ENCODE measurements around the gene DEAF1.
"Not testable (repeated sequence)": the region's sequence is repeated elsewhere in the genome, so short reads cannot be mapped to it uniquely, and the experiment has no call there.

DEAF1 gene

GRCh38 chr11:694563-695287 lies at the start of gene DEAF1:
TSS of gene DEAF1 (minus strand) at chr11:695222. CDS start at chr11:695047, 175 bp downstream.
- peak; percentile 79 for DNase-seq (ENCODE audit: low read depth, low spot score)
- ChIA-PET POLR2A (interaction anchor here (0.8 to 1.5 kb wide), 2 partner anchors 12 to 18 kb away, joined by 3 to 9 read pairs; partner anchors contain the start of gene EPS8L2), CTCF (interaction anchor here (1.4 to 17.1 kb wide), 2 partner anchors 30 to 33 kb away, joined by 4 to 198 read pairs; no protein-coding TSS in a partner anchor)

GRCh38 chr11:742571-743201 lies 47.7 kb upstream of the DEAF1 start:
- H3K4me3 ChIP-seq (ENCODE audit: low read depth, low read length): no peak overlapping the region
- ChIA-PET CTCF (interaction anchor here (1.2 to 1.9 kb wide), 3 partner anchors 15 to 43 kb away, joined by 3 to 11 read pairs (median 4); no protein-coding TSS in a partner anchor), POLR2A (no interaction called here)
- DNase-seq (ENCODE audit: low read depth, low spot score): no peak
- TF ChIP-seq, protein P1, sequence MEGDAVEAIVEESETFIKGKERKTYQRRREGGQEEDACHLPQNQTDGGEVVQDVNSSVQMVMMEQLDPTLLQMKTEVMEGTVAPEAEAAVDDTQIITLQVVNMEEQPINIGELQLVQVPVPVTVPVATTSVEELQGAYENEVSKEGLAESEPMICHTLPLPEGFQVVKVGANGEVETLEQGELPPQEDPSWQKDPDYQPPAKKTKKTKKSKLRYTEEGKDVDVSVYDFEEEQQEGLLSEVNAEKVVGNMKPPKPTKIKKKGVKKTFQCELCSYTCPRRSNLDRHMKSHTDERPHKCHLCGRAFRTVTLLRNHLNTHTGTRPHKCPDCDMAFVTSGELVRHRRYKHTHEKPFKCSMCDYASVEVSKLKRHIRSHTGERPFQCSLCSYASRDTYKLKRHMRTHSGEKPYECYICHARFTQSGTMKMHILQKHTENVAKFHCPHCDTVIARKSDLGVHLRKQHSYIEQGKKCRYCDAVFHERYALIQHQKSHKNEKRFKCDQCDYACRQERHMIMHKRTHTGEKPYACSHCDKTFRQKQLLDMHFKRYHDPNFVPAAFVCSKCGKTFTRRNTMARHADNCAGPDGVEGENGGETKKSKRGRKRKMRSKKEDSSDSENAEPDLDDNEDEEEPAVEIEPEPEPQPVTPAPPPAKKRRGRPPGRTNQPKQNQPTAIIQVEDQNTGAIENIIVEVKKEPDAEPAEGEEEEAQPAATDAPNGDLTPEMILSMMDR (IDR thresholded peaks at IDR 0.05; ENCODE audit: insufficient read depth, low read length, missing control alignments): no peak

More at GRCh38 chr11:694563-695287, at the start of gene DEAF1:
- H3K4me3 ChIP-seq (ENCODE audit: low read depth, low read length): peak within 1 kb of the TSS; percentile 85
- TF ChIP-seq, protein P1 (IDR thresholded peaks at IDR 0.05; ENCODE audit: insufficient read depth, low read length, missing control alignments): no peak

DNA sequence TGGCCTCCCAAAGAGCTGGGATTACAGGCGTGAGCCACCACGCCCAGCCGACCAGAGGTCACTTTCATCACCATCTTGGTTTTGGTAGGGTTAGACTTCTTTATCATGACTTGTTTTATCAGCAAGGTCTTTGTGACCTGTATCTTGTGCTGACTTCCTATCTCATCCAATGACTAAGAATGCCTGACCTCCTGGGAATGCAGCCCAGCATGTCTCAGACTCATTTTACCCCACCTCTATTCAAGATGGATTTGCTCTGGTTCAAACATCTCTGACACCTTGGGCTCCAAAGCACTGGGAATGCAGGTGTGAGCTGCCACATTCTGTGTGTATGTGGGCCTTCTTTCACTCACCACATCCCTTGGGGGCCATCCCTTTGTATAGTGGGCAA lies 47.1 kb upstream of the DEAF1 start:
- DNase-seq (ENCODE audit: low read depth, low spot score): no peak
- TF ChIP-seq, protein P1 (IDR thresholded peaks at IDR 0.05; ENCODE audit: insufficient read depth, low read length, missing control alignments): no peak
- no peak overlapping the region for H3K4me3 ChIP-seq (ENCODE audit: low read depth, low read length)
- ChIA-PET CTCF (interaction anchor here (1.2 kb wide), 2 partner anchors 19 to 43 kb away, joined by 3 to 4 read pairs; no protein-coding TSS in a partner anchor), POLR2A (no interaction called here)

GRCh38 chr11:737899-738298 lies 42.9 kb upstream of the DEAF1 start:
- POLR2A ChIA-PET: interaction anchor here (0.5 kb wide), 1 partner anchor 9 kb away, joined by 3 read pairs; no protein-coding TSS in a partner anchor
- H3K4me3 ChIP-seq (ENCODE audit: low read depth, low read length); DNase-seq (ENCODE audit: low read depth, low spot score): not testable (repeated sequence)
- CTCF ChIA-PET: interaction anchor here (2.3 kb wide), 1 partner anchor 12 kb away, joined by 9 read pairs; no protein-coding TSS in a partner anchor

- H3K4me3 ChIP-seq (ENCODE audit: low read depth, low read length): no peak overlapping the region
- TF ChIP-seq, protein P1 (IDR thresholded peaks at IDR 0.05; ENCODE audit: insufficient read depth, low read length, missing control alignments): no peak
- DNase-seq (ENCODE audit: low read depth, low spot score): no peak
- POLR2A ChIA-PET: interaction anchor here (0.5 kb wide), 1 partner anchor 9 kb away, joined by 3 read pairs; no protein-coding TSS in a partner anchor
- CTCF ChIA-PET: no interaction called here
Observed at GRCh38 chr11:737366-737765, 42.3 kb upstream of the DEAF1 start.

GRCh38 chr11:734541-734940 lies 39.5 kb upstream of the DEAF1 start:
- not testable (repeated sequence) for H3K4me3 ChIP-seq (ENCODE audit: low read depth, low read length)

GRCh38 chr11:733072-733471 lies 38.0 kb upstream of the DEAF1 start:
- ChIA-PET CTCF (interaction anchor here (2.8 kb wide), 1 partner anchor 10 kb away, joined by 16 read pairs; no protein-coding TSS in a partner anchor), POLR2A (no interaction called here)
- TF ChIP-seq, protein P1 (IDR thresholded peaks at IDR 0.05; ENCODE audit: insufficient read depth, low read length, missing control alignments): no peak
- no peak overlapping the region for H3K4me3 ChIP-seq (ENCODE audit: low read depth, low read length)
- no peak for DNase-seq (ENCODE audit: low read depth, low spot score)

More at GRCh38 chr11:734541-734940, 39.5 kb upstream of the DEAF1 start:
- CTCF ChIA-PET: interaction anchor here (2.8 kb wide), 1 partner anchor 11 kb away, joined by 16 read pairs; no protein-coding TSS in a partner anchor
- DNase-seq (ENCODE audit: low read depth, low spot score); POLR2A ChIA-PET: not testable (repeated sequence)
